HepG2 (cell line): ENCODE data around the gene DHH. TPM values are rescaled to one million over a fixed set of nuclear protein-coding genes. Genes with fewer than 3 reads are reported as not detected.

Experiments
- ATF2 ChIP-seq: sonication (generic); formaldehyde crosslinking; IDR thresholded peaks from 2 replicates; pipeline ENCODE4 v1.4.0; 2020; ENCODE audit warnings: missing genetic modification reagents
- FOSL1 ChIP-seq: sonication (generic); formaldehyde crosslinking; IDR thresholded peaks from 2 replicates; pipeline ENCODE4 v1.9.0; 2021; ENCODE audit warnings: missing genetic modification reagents, borderline replicate concordance
- MTA1 ChIP-seq: sonication (generic); formaldehyde crosslinking; IDR thresholded peaks from 2 replicates; pipeline ENCODE4 v1.4.0; 2020; ENCODE audit warnings: missing genetic modification reagents, mild to moderate bottlenecking, borderline replicate concordance
- SNAPC4 ChIP-seq: sonication (generic); formaldehyde crosslinking; IDR thresholded peaks from 2 replicates; pipeline ENCODE4 v1.4.0; 2020; ENCODE audit warnings: mild to moderate bottlenecking, missing genetic modification reagents
- TIGD3 ChIP-seq: sonication (generic); formaldehyde crosslinking; IDR thresholded peaks from 2 replicates; pipeline ENCODE4 v1.5.1; 2020; ENCODE audit warnings: mild to moderate bottlenecking, missing genetic modification reagents, borderline replicate concordance
- ZBTB8A ChIP-seq: sonication (generic); formaldehyde crosslinking; IDR thresholded peaks from 2 replicates; pipeline ENCODE4 v1.4.0; 2020; ENCODE audit warnings: mild to moderate bottlenecking, low read depth, missing genetic modification reagents, borderline replicate concordance
- ZFP91 ChIP-seq: sonication (generic); formaldehyde crosslinking; IDR thresholded peaks from 2 replicates; pipeline ENCODE4 v1.9.0; 2022; ENCODE audit warnings: missing genetic modification reagents, mild to moderate bottlenecking, borderline replicate concordance
- ZNF619 ChIP-seq: sonication (generic); formaldehyde crosslinking; IDR thresholded peaks from 2 replicates; pipeline ENCODE4 v1.4.0; 2020; ENCODE audit warnings: mild to moderate bottlenecking, missing genetic modification reagents
- ZNF800 ChIP-seq: sonication (generic); formaldehyde crosslinking; IDR thresholded peaks from 2 replicates; pipeline ENCODE4 v1.4.0; 2020; ENCODE audit warnings: missing genetic modification reagents
- polyA plus RNA-seq, 8 experiments: library from polyadenylated mRNA; depleted of rRNA in 3 of 8; stranded (reverse) in 7 of 8; unstranded in 1 of 8; fragments of >200 nt; fragmentation: Illumina TruSeq in 4 of 8; extraction: Trizol in 4 of 8; gene quantifications; 2 replicates each; pipeline versions ENCODE4 v1.2.1 to v1.2.3, GENCODE V29; 2011 to 2016; ENCODE audit warnings: low read depth in 4 of 8, missing spikeins in 1 of 8, mixed read lengths in 1 of 8; ENCODE audit not compliant: insufficient read depth in 1 of 8
- total RNA-seq, 5 experiments: library from RNA; depleted of rRNA; stranded (reverse); fragments of >200 nt; fragmentation: Illumina TruSeq; extraction: Trizol; gene quantifications; 2 replicates each; pipeline ENCODE4 v1.2.3, GENCODE V29; 2016; ENCODE audit warnings: low read depth in 1 of 5
- TF ChIP-seq, protein P1 (sequence below): sonication (generic); formaldehyde crosslinking; IDR thresholded peaks from 2 replicates; pipeline ENCODE4 v1.5.1; 2020; ENCODE audit warnings: mild to moderate bottlenecking, moderate library complexity, missing genetic modification reagents
- TF ChIP-seq, protein P2 (sequence below): sonication (generic); formaldehyde crosslinking; IDR thresholded peaks from 2 replicates; pipeline ENCODE4 v1.4.0; 2020; ENCODE audit warnings: low read depth, mild to moderate bottlenecking, missing genetic modification reagents

Gene DHH
- total and polyA plus RNA-seq, 2 of the 13 experiments (the other 11 are each of a cell fraction or from before 2014, with no cell fraction given), result not detected

DNA sequence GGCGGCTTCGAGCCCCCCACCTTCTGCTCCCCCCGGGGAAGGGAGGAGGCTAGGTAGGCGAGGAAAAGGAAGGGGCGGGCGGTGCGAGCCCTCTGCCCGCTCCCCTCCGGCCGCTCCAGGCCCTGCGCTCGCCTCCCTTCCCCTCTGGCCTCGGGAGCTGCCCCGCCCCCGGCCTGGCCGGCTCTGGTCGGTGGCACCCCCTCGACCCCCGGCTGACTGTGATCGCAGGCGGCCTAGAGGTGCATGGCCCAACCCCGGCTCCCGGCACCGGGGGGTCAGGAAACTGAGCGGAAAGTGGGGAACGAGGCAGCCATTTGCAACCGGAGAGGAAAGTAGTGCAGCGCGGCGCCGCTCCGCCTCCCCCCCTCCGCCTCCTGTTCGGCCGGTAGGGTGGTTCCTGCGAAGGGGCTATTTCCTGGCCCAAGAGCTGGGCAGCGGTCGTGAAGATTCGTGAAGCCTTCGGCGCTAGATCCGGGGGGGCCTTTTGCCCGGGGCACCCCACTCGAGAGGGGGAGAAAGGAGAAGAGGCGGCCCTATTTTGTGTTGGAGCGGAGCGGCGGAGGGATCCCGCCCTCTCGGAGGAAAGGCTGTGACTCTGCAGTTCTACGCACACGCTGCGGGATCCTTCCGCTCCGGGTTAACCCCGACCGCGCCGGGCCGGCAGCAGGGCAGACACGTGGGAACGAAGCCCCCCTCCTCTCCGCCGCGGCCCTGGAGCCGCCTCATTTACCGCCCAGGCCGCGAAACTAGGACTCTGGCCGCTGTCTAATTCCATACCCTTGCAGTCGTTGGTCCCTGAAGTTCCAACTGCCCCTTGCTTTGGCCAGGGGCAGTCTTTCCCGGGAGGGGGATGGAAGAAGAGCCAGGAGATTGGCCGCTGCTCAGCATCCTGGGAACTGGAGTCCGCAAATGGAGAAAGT, 34.1 kb downstream of the DHH start, which contains the start of gene KMT2D (continued):
- peak; percentile 97; the same call in 1 of the 2 replicates for TF ChIP-seq ZFP91 (CRISPR knock-in tag)
- peak; percentile 92; the same call in 1 of the 2 replicates for TF ChIP-seq TIGD3 (CRISPR knock-in tag)
- no peak; the same call in 1 of the 2 replicates for TF ChIP-seq ZBTB8A
- TF ChIP-seq SNAPC4 (CRISPR knock-in tag), result peak; percentile 80
- TF ChIP-seq, protein P1, sequence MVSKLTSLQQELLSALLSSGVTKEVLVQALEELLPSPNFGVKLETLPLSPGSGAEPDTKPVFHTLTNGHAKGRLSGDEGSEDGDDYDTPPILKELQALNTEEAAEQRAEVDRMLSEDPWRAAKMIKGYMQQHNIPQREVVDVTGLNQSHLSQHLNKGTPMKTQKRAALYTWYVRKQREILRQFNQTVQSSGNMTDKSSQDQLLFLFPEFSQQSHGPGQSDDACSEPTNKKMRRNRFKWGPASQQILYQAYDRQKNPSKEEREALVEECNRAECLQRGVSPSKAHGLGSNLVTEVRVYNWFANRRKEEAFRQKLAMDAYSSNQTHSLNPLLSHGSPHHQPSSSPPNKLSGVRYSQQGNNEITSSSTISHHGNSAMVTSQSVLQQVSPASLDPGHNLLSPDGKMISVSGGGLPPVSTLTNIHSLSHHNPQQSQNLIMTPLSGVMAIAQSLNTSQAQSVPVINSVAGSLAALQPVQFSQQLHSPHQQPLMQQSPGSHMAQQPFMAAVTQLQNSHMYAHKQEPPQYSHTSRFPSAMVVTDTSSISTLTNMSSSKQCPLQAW (CRISPR knock-in tag), result peak; percentile 29; the same call in 1 of the 2 replicates
- peak; percentile 76; the same call in 1 of the 2 replicates for TF ChIP-seq ATF2
- TF ChIP-seq MTA1 (CRISPR knock-in tag), result peak; percentile 85; the same call in 1 of the 2 replicates
- TF ChIP-seq, protein P2, sequence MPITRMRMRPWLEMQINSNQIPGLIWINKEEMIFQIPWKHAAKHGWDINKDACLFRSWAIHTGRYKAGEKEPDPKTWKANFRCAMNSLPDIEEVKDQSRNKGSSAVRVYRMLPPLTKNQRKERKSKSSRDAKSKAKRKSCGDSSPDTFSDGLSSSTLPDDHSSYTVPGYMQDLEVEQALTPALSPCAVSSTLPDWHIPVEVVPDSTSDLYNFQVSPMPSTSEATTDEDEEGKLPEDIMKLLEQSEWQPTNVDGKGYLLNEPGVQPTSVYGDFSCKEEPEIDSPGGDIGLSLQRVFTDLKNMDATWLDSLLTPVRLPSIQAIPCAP (CRISPR knock-in tag), result peak; percentile 86; the same call in 1 of the 2 replicates
- no peak; the same call in 1 of the 2 replicates for TF ChIP-seq FOSL1
- TF ChIP-seq ZNF800 (CRISPR knock-in tag), result no peak
- no peak for TF ChIP-seq ZNF619 (CRISPR knock-in tag)
